KBM-7 (cell line): ENCODE results near the gene ZNF81.
A peak's percentile ranks its signal among the peaks of the same experiment; 100 is the strongest.
"Not testable (repeated sequence)": the region's sequence is repeated elsewhere in the genome, so short reads cannot be mapped to it uniquely, and the experiment has no call there.

Experiments
- DNase-seq: peaks from one replicate; pipeline ENCODE4 v3.0.0-alpha.2; 2015
- in situ Hi-C: fragments of 300-500 bp; cut with MboI; formaldehyde crosslinking; loops from 2 replicates; pipeline ENCODE4 v1.14.3; 2020; ENCODE audit warnings: low sequenced_read_pairs, low pct_unique_long_range_greater_than_20kb, mixed read lengths

The ZNF81 gene

DNA sequence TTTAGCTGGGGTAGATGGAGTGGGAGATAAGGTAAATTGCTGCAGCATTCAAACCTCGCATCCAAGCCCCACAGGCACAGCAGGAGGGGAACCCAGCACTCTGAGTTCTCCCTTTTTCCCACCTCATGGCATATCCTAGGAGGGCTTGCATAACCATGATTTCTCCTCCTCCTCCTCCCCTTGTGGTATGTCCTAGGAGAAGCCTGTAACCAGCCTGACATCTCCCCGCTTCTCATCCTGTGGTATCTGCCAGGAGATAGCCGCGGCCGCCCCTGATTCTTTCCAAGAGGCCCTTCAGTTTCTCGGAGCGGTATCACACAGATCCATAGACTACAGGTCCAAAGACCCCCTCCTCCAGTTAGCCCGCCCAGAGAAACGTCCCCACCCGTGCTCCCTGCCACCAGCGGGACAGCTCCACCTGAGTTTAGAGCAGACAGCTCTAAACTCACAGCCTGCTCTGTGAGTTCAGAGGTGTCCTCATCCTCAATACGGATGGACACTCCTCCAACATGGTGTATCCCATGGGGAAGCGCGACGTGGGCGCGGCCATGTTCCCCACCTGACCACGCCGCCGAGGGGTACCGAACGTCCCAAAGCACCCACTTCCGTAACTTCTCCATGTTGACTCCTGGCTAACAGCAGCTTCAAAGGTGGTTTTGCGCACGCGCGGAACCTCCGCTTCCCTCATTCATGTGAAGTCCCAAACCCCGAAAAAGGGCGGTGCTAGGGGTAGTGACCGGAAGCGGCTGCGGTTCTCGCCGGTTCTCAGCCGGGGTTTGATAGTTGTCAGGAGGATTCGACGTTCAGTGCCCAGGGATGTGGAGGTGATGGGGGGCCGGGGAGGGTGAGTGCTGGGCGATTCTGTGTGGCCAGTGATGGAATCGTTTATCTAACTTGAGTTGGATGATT, at the start of gene ZNF81:
TSS of gene ZNF81 (plus strand) at position 739 of the 909 bp plus-strand sequence. CDS start 9,366 bp downstream, outside the sequence.
- peak; percentile 99 for DNase-seq
- in situ Hi-C loops, result no loop called here

DNA sequence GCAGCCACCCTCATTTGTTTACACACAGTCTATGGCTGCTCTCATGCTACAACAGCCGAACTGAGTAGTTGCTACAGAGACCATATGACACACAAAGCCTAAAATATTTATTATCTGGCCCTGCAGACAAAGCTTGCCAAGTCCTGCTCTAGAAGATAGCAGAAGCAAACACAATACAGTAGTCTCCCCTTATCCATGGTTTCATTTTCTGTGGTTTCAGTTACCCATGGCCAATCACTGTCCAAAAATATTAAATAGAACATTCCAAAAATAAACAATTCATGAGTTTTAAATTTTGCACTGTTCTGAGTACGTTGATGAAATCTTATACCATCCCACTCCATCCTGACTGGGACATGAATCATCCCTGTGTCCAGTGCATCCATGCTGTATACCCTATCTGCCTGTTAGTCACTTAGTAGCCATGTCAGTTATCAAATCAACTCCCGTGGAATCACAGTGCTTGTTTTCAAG, 40.2 kb upstream of the ZNF81 start:
- in situ Hi-C loops, result no loop called here
- DNase-seq, result no peak

GRCh38 chrX:47797084-47797483, 39.6 kb upstream of the ZNF81 start:
- DNase-seq, result no peak
- in situ Hi-C loops, result no loop called here

- no peak for DNase-seq
- in situ Hi-C loops, result no loop called here
Observed at GRCh38 chrX:47798861-47799260, 37.8 kb upstream of the ZNF81 start.

- DNase-seq, result no peak
- in situ Hi-C loops, result no loop called here
Observed at GRCh38 chrX:47802589-47802988, 34.1 kb upstream of the ZNF81 start.

DNA sequence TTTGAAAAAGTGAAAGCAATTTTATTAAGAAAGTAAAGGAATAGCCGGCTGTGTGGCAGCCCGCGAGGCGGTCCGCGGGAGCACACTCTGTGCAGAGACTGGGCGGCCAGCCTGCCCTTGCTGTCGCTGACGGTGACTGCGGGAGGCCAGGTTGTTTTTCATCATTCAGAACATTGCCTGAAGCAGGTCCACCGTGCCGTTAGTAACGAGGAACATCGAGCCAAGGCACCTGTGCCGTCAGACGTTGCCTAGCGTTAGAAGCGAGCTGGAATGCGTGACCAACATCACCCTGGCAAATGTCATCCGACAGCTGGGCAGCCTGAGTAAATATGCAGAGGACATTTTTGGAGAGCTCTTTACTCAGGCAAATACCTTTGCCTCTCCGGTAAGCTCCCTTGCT, 33.6 kb upstream of the ZNF81 start:
- DNase-seq, in situ Hi-C loops: not testable (repeated sequence)

DNA sequence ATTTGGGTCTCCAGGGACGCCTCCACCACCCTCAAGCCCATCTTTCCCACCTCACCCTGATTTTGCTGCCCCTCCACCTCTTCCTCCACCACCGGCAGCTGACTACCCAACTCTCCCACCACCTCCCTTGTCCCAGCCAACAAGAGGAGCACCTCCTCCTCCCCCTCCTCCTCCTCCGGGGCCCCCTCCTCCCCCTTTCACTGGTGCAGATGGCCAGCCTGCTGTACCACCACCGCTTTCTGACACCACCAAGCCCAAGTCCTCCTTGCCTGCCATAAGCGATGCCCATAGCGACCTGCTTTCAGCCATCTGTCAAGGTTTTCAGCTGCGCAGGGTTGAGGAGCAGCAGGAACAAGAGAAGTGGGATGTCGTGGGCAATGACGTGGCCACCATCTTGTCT, 32.4 kb upstream of the ZNF81 start:
- in situ Hi-C loops, result no loop called here
- DNase-seq, result no peak

DNA sequence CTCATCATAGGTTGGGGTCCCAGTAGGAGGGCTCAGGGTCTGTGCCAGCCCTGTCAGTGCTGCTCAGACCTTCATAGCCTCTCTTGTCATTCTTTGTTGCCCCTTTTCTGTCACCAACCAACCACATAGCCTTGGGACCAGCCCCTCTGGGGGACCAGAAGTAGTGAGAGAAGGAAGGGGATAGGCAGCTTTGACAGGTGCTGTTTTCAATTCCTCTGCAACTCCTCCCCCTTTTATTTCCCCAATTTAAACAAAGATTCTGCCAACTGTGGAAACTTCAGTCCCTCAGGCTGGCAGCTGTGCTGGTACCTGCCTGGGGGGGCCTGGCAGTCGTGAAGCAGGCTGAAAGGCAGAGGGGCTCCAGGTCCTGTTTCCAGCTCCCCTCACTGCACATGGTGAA, 30.9 kb upstream of the ZNF81 start:
- DNase-seq, in situ Hi-C loops: not testable (repeated sequence)

DNA sequence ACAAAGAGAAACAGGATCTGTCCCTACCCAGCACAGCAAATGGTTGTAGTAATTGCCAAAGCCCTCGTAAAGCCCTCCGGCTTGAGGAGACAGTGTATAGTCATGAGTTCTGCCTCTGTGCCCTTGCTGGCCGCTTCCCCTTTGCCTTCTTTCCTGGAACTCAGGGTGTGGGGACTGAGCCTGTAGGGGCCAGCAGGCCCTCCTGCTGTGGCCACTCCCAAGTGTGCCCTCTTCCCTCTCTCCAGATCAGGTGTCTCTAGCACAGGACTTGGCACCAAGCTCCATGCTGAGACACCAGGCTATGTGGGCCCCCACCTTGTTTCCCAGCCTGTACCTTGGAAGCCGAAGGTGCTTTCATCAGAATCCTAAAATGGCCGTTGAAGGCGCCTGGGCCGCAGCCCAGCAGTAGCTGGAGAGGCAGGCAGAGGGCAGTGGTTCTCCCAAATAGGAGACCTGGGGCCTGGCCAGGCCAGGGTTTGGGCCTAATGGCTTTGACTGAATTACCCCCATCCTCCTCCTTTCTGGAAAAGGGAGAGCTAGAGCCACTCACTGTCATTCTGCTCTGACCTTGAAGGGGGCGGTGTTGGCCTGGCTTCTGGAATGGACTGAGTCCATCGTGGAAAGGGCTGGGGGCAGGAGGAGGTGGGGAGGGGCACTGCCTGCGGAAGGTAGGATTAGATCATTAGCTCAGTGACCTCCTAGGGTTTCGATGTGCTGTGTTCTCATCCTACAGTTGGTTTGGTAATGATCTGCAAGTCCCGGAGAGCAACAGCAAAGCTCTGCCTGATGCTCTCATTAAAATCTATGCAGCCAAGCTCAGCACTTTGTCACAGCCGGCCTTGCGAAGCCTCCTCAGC, 30.1 kb upstream of the ZNF81 start:
- in situ Hi-C loops, result not testable (repeated sequence)
- peak; percentile 61 for DNase-seq

DNA sequence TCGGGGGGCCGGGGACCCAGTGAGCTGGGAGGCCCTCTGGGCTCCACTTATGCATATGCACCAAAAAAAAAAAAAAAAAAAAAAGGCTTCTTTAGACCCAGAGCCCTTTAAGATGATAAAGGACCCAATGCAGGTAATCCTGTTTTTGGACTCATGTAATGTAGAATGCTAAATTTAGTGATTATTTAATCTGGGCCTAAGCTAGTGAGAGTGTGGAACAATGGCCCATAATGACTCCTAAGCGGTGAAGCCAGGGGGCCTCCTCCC, 29.5 kb upstream of the ZNF81 start:
- in situ Hi-C loops, DNase-seq: not testable (repeated sequence)

DNA sequence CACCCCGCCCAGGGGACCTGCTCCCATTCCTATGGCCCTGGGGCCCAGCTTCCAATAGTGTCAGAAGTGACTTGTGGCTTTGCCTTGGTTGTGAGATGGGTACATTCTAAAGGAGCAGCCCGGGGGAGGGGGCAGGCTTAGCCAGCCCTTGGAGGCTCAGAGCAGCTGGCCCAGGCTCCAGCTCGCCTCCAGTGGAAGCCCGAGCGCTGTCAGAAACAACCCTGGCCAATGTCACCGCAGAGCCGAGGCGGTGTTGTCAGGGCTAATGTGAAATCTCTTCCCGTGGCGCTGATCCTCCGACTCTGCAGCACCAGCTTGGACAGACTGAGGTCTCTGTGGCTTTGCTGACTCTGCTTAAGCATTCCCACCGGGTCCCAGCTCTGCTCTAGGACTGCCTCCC, 29.2 kb upstream of the ZNF81 start:
- DNase-seq, result no peak
- in situ Hi-C loops, result no loop called here

GRCh38 chrX:47808904-47809788, 27.6 kb upstream of the ZNF81 start:
- in situ Hi-C loops, result no loop called here
- DNase-seq, result peak; percentile 87

DNA sequence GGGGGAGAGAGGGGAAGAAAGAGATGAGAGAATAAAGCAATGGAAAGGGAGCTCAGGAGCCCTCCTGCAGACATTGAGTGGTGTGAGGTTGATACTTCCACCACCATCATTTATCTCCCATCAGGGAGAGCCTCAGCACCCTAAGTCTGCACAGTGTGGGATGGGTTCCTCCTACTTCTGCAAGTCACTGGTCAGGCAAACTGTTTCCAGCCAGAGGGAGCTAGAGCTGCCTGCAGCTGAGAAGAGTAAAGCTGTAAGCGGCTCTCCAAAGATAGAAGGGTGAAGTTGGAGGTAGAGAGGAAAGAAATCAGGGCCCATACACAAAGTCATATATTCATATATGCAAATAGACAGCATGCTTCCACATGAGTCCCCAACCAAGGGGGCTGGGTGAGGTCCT, 21.9 kb upstream of the ZNF81 start:
- DNase-seq, result peak; percentile 36
- in situ Hi-C loops, result no loop called here

- DNase-seq, result peak; percentile 95
- in situ Hi-C loops, result no loop called here
Observed at GRCh38 chrX:47815901-47816845, 20.5 kb upstream of the ZNF81 start.

GRCh38 chrX:47817421-47817820, 19.3 kb upstream of the ZNF81 start:
- DNase-seq, result no peak
- in situ Hi-C loops, result no loop called here

DNA sequence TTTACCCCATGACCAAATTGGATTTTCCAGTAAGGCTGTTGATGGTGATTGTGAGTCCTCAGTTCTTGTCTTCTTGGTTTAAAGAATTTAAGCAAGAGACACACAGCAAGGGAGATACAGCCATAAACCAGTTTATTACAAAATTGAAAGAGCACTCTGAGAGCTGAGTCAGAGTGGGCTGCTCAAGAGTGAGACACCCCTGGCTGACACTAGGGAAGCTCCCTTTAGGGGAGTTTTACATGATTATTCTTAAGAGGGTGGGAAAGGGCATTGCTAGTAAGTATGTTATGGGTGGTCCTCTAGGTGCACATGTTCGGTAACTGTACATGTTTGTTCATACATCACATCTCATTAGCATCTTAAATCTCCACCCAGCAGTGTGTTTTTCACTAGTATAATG, 18.8 kb upstream of the ZNF81 start:
- in situ Hi-C loops, result no loop called here
- DNase-seq, result no peak

DNA sequence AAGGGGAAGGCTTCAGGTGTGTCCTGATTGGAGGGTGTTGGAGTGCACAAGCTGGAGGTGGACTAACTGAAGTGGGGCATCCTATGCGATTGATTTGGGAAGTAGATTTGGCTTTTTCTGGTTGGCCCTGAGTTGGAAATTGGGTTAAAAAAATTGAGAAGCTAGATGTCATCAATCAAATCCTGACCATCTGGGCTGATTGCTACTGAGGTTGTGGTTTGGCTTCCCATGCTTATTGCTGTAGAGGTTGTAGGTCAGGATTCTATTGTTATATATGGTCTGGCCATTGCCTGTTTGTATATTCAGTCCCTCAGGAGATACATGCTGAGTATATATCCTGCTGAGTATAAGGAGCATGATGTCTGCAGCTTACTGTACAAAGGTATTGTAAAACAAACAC, 7.7 kb upstream of the ZNF81 start:
- in situ Hi-C loops, result no loop called here
- DNase-seq, result peak; percentile 34

DNA sequence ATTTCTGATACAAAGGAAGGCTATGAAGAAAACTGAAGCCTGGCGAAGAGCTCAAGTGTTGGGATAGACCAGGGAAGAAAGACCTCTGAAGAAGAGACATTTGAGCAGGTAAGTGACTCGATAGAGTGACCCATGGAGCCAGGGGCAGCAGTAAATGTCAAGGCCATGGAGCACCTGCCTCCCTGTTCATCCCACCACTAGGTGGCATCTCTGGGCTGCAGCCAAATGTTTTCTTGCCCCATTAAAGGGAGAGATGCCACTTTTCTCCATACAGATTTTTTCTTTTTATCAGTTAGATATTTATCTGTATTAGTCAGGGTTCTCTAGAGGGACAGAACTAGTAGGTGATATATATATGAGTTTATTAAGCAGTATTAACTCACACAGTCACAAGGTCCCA, 4.9 kb upstream of the ZNF81 start:
- peak; percentile 73 for DNase-seq
- in situ Hi-C loops, result no loop called here
